EH (cell line): ENCODE results near the gene SNTN.
A peak's percentile ranks its signal among the peaks of the same experiment; 100 is the strongest.

Source experiments
- DNase-seq: peaks from one replicate; pipeline ENCODE4 v3.0.0-alpha.2; 2015; ENCODE audit warnings: low read depth

Gene SNTN

GRCh38 chr3:63674586-63674985 lies 22.1 kb downstream of the SNTN start:
- no peak for DNase-seq

- DNase-seq = no peak
Observed at GRCh38 chr3:63679186-63679585, 26.7 kb downstream of the SNTN start.

- no peak for DNase-seq
Observed at GRCh38 chr3:63684081-63684480, 31.6 kb downstream of the SNTN start.

- DNase-seq = no peak
Observed at GRCh38 chr3:63685340-63685739, 32.9 kb downstream of the SNTN start.

- no peak for DNase-seq
Observed at GRCh38 chr3:63687278-63688225, 35.1 kb downstream of the SNTN start.

GRCh38 chr3:63689285-63689684 lies 36.8 kb downstream of the SNTN start:
- no peak for DNase-seq

GRCh38 chr3:63693351-63693750 lies 40.9 kb downstream of the SNTN start:
- DNase-seq = no peak

- no peak for DNase-seq
Observed at GRCh38 chr3:63705092-63705645, 52.7 kb downstream of the SNTN start.

GRCh38 chr3:63706321-63707085 lies 54.0 kb downstream of the SNTN start:
- DNase-seq = peak; percentile 20

- no peak for DNase-seq
Observed at GRCh38 chr3:63707731-63708130, 55.3 kb downstream of the SNTN start.

- DNase-seq = no peak
Observed at GRCh38 chr3:63709576-63709975, 57.1 kb downstream of the SNTN start.
